Stimulated activated CD8-positive, alpha-beta memory T cell treated with anti-CD3 and anti-CD28 coated beads, Interleukin-7, amount 100 ng/mL, for 4 hours (primary cell): ENCODE data around the gene NOL3.

Source experiments
- DNase-seq, 2 donors: peaks; one replicate each; pipeline ENCODE4 v3.0.0-alpha.2; 2020; ENCODE audit warnings: low read depth in 2 of 2

NOL3 gene

DNA sequence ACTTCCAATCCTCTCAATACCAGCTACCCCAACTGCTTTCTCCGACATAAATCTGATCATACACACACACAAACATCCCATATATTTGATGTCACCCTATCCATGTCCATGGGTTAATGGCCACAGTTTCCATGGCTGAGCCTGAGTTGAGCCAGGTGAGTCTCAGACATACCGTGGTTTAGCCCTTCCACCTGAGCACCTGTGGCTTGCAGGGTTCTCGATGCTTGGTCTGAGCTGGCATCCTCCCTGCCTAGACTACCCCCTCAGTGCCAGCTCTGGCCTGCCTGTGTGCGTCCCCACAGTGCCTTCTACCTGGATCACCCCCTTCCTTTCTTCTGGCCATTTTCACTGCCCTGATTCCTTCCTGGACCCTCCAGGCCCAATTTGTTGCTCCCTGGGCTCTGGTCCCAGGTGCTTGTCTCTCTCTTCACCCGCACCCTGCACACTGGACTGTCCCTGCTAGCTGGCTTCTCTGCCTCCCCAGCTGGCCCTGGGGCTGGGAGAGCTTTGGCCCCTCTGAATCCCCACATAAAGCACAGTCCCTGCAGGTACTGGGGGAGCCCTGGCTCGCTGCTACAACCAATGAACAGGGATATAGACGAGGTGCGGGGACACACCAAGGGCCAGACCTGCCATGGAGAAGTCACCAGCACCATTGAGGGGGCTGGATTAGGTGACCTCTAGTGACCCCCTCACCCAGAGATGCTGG lies 35.9 kb downstream of the NOL3 start:
- DNase-seq = no peak

DNA sequence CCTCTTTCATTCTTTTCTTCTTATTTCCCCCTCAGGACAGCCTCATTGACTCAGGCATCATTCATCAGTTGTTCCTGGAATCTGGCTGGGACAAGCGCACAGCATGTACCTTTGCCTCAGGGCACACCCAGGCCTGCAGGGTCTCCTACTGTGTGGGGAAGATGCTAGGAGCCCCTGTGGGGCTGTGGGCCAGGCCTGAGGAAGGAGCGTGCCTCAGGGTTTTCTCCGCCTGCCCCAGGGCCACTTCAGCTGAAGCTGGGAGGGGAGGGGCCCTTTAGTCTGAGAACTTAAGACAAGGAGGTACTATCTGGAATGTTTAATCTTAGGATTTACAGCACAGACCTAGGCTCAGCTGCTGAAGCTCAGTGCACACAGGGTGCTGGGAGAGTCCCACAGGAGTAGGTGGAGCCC lies 36.5 kb downstream of the NOL3 start:
- DNase-seq = no peak

DNA sequence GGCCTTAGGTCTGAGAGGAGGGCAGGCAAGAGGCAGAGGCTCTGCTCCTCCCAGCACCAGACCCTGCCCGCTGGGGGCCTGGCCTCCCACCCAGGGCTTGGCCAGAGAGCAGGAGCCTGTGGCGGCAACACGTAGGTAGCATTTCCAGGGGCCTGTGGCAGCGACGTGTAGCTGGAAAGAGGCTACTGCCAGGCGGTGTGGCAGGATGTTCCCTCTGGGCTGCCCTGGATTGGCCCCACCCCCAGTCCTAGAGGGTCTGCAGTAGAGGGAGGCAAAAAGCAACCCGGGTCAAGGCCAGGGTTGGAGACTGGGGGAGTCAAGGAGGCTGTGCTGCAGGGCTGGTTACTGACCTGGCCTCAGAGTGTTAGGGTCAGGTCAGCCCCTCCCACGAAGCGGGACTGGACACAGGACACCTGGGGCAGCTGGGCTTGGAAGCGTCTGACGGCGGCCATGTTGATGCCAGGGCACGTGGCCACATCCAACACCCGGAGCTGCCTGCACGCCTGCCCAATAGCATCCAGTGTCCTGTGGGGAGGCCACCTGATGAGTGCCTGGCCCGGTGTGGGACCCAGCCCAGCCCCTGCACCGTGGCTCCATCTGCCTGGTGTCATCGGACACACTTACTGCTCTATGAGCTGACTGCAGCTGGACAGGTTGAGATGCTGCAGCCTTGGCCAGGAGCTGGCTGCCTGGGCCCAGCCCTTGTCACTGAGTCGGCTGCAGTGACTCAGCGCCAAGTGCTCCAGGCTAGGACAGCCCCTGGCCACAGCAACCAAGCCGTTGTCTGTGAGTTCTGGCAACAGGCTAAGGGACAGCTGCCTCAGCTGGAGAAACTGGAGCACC lies 37.1 kb downstream of the NOL3 start:
- DNase-seq = no peak

GRCh38 chr16:67208154-67208896 lies 38.0 kb downstream of the NOL3 start:
- no peak for DNase-seq

DNA sequence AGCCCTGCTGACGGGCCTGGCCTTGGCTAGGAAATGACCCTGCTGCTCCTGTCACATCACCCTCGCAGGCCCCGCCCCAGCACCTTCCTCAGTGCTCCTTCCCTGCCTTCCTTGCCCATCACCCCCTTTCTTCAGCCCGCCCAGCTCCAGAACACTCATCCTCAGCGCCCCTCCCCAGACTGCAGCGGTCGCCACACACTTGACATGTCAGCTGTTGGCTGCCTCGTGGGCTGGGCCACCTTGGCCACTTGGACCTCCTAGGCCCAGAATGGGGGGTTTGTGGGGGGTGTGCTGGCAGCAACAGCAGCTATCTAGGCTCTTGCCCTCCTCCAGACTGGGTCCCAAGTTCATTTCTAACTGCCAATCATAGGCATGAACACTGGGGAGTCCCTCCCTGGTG lies 39.2 kb downstream of the NOL3 start:
- DNase-seq = no peak

DNA sequence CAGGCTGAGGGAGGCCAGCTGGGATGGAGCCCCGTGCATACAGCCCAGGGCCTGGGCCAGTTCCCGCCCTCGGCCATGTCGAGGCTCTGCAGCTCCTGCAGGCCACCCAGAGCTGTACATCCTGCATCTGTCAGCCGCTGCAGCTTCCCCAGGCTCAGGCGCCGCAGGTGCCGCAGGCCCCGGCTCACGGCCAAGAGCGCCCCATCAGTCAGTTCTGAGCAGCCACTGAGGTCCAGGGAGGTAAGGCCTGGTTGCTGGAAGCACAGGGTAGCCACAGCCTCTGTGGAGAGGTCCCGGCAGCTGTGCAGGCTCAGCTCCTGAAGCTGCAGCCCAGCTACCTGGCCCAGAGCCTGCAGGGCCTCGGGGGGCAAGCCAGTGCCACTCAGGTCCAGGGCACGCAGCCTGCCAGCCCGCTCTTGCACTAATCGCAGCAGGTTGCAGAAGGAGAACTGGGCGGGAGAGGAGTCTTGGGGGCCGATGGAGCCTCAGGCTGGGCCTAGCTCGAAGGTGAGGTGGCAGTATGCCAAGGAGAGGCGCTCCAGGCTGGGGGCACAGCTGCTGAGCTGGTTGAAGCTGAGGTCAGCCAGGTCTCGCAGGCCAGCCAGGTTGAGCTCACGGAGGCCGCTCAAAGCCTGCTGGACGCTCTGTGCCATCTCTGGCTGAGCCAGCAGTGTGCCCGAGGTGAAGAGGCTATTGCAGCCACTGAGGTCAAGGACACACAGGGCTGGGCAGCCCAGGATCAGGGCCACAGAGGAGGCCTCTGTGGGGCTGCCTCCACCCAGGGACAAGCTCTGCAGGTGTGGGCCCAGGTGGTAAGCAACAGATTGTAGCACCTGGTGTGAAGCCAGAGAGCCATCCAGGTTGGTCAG lies 40.0 kb downstream of the NOL3 start:
- DNase-seq = no peak

- DNase-seq = no peak
Measured at GRCh38 chr16:67211674-67212073, 41.3 kb downstream of the NOL3 start.

- DNase-seq = no peak
Measured at GRCh38 chr16:67212766-67213165, 42.4 kb downstream of the NOL3 start.

GRCh38 chr16:67213197-67214019 lies 43.1 kb downstream of the NOL3 start:
- DNase-seq = no peak

DNA sequence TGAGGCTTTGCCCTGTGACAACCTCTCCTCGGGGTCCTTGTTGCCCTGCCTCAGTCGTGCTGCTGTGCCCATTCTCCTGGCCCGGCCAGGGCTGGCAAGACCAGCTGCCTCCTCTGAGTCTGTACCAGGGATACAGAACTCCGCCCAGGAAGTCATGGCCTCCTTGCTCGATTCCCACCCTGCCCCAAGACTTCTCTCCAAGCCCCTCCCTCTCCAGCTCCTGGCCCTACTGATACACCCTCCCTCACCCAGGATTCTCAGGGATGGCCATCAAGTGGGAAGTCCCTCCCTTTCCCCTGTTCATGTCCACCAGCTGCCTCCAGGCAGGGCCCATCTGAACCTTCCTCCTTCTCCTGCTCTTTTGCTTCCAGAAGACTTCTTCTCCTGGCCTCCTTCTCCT lies 45.4 kb downstream of the NOL3 start:
- DNase-seq = no peak

- no peak for DNase-seq
Measured at GRCh38 chr16:67216612-67217490, 46.5 kb downstream of the NOL3 start.

- DNase-seq = no peak
Measured at GRCh38 chr16:67223992-67224391, 53.7 kb downstream of the NOL3 start.
